OCI-LY3 (cell line): Measurements from ENCODE around the gene SMYD1.

Source experiments
- H2AFZ ChIP-seq: fragments of 200-600, 300-600 bp; shearing (Covaris generic); 2 replicates; pipeline ENCODE4 v1.6.0; 2014; ENCODE audit warnings: antibody characterized with exemption, low read depth, low read length
- H3K27ac ChIP-seq: fragments of 200-600, 300-600 bp; sonication (generic); 2 replicates; pipeline ENCODE4 v1.5.1; 2014; ENCODE audit warnings: mild to moderate bottlenecking, low read length, moderate library complexity, mixed read lengths
- H3K27me3 ChIP-seq: fragments of 200-600, 300-600 bp; sonication (generic); 2 replicates; pipeline ENCODE4 v1.6.1; 2014; ENCODE audit warnings: low read depth, low read length, mixed read lengths
- H3K36me3 ChIP-seq: fragments of 200-600, 300-600 bp; sonication (generic); replicated peaks from 2 replicates; pipeline ENCODE3; 2014; ENCODE audit warnings: low read depth, low read length, mixed read lengths
- H3K4me1 ChIP-seq: fragments of 300-600, 200-600 bp; sonication (generic); 2 replicates; pipeline ENCODE4 v1.6.1; 2014; ENCODE audit warnings: low read length, mixed read lengths
- H3K4me2 ChIP-seq: fragments of 200-600, 300-600 bp; sonication (generic); 2 replicates; pipeline ENCODE4 v1.6.1; 2014; ENCODE audit warnings: low read length, mixed read lengths
- H3K4me3 ChIP-seq: fragments of 300-600, 200-600 bp; sonication (generic); 2 replicates; pipeline ENCODE4 v1.5.1; 2014; ENCODE audit warnings: antibody characterized with exemption, mild to moderate bottlenecking, low read length, moderate library complexity
- H3K79me2 ChIP-seq: fragments of 300-600, 200-600 bp; shearing (Covaris generic); 2 replicates; pipeline ENCODE4 v1.6.1; 2014; ENCODE audit warnings: mild to moderate bottlenecking, low read length, mixed read lengths
- H3K9ac ChIP-seq: fragments of 300-600, 200-600 bp; shearing (Covaris generic); 2 replicates; pipeline ENCODE4 v1.6.0; 2014; ENCODE audit warnings: mild to moderate bottlenecking, low read length, moderate library complexity
- H3K9me3 ChIP-seq: fragments of 200-600, 300-600 bp; shearing (Covaris generic); 2 replicates; pipeline ENCODE4 v1.6.1; 2014; ENCODE audit warnings: low read length, mixed read lengths; ENCODE audit not compliant: insufficient read depth
- H4K20me1 ChIP-seq: fragments of 200-600, 300-600 bp; sonication (generic); 2 replicates; pipeline ENCODE4 v1.6.1; 2016; ENCODE audit warnings: low read length, mixed read lengths; ENCODE audit not compliant: insufficient read depth
- CTCF ChIP-seq: fragments of 200-600, 300-600 bp; sonication (generic); IDR thresholded peaks from 2 replicates; pipeline ENCODE4 v1.5.1; 2014; ENCODE audit warnings: antibody characterized with exemption, low read length, low read depth
- EZH2phosphoT487 ChIP-seq: fragments of 200-600 bp; shearing (Covaris generic); IDR thresholded peaks from 2 replicates; pipeline ENCODE4 v1.6.1; 2018; ENCODE audit warnings: antibody characterized with exemption, mixed run types, low read depth

Gene SMYD1

GRCh38 chr2:88123975-88124917, 56.6 kb downstream of the SMYD1 start:
- no peaks in the 10 kb centered on the region for H3K79me2 ChIP-seq
- H3K27ac ChIP-seq, result no peak overlapping the region
- peaks cover 16% of the 10 kb centered on the region for H3K27me3 ChIP-seq
- H4K20me1 ChIP-seq, result no peaks in the 10 kb centered on the region
- no peaks in the 10 kb centered on the region for H3K4me1 ChIP-seq
- TF ChIP-seq EZH2phosphoT487, result no peak
- no peak for TF ChIP-seq CTCF
- no peak overlapping the region for H3K4me3 ChIP-seq
- no peak overlapping the region for H3K4me2 ChIP-seq
- H3K9ac ChIP-seq, result no peak overlapping the region
- H3K9me3 ChIP-seq, result no peaks in the 10 kb centered on the region
- H3K36me3 ChIP-seq, result no peaks in the 10 kb centered on the region
- no peak overlapping the region for H2AFZ ChIP-seq

- Histone ChIP-seq H3K9me3 (no peaks in the 10 kb centered on the region), H3K9ac (no peak overlapping the region), H3K27ac (no peak overlapping the region), H3K36me3 (no peaks in the 10 kb centered on the region), H3K4me2 (no peak overlapping the region), H3K27me3 (peaks cover 16% of the 10 kb centered on the region), H3K79me2 (no peaks in the 10 kb centered on the region), H3K4me1 (no peaks in the 10 kb centered on the region), H4K20me1 (no peaks in the 10 kb centered on the region), H3K4me3 (no peak overlapping the region), H2AFZ (no peak overlapping the region)
- TF ChIP-seq EZH2phosphoT487 (no peak), CTCF (no peak)
Observed at GRCh38 chr2:88125344-88125923, 57.8 kb downstream of the SMYD1 start.

GRCh38 chr2:88125924-88126771, 58.5 kb downstream of the SMYD1 start:
- peaks cover 16% of the 10 kb centered on the region for H3K27me3 ChIP-seq
- no peak overlapping the region for H3K27ac ChIP-seq
- no peaks in the 10 kb centered on the region for H3K9me3 ChIP-seq
- no peaks in the 10 kb centered on the region for H3K4me1 ChIP-seq
- no peak overlapping the region for H2AFZ ChIP-seq
- H3K79me2 ChIP-seq, result no peaks in the 10 kb centered on the region
- no peaks in the 10 kb centered on the region for H3K36me3 ChIP-seq
- H3K4me2 ChIP-seq, result no peak overlapping the region
- TF ChIP-seq EZH2phosphoT487, result no peak
- no peak for TF ChIP-seq CTCF
- no peak overlapping the region for H3K9ac ChIP-seq
- no peak overlapping the region for H3K4me3 ChIP-seq
- no peaks in the 10 kb centered on the region for H4K20me1 ChIP-seq
